A204.1 (cell line): ENCODE measurements around the gene CXCR4.

Source experiments
- FAIRE-seq: peaks from 2 replicates; lab custom pipeline; 2012; peaks lifted over from hg19 to GRCh38; lab: Jason Lieb, UNC

The CXCR4 gene

DNA sequence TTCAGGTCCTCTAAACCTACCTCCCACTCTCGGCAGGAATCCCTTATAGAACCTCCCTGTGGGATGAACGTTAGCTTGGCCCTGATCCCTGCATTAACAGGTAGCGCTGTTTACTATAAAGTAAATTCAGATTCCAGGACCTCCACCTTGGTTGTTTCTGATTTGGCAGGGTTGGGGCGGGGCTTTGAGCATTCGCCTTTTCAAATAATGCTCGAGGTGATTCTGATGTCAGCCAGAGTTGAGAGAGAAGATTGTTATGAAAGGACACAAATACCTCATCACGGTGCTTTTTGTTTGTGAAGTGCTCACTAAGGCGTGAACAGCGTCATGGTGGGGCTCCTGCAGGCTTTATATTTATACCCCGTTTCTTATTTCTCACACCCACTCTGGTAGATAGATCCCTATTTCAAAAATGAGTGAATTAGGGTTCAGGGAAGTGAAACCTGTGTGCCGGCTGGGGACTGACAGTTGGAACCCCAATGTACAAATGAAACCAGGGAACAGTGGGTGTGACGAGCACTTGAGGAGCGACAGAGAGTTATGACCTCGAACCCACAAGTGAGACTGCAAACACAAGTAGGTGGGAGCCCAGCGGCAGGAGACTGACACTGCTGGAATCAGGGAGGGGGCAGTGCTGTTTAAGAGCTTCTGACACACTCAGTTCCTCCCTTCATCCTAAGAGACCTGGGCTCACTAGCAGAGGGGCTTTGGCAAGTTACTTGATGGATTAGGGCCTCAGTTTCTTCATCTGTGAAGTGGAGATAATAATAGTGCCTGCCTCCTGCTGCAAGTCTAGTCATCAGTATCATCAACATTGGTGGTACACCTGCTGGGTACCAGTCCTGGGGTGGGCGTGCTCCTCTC lies 14.2 kb upstream of the CXCR4 start:
- FAIRE-seq: no peak

DNA sequence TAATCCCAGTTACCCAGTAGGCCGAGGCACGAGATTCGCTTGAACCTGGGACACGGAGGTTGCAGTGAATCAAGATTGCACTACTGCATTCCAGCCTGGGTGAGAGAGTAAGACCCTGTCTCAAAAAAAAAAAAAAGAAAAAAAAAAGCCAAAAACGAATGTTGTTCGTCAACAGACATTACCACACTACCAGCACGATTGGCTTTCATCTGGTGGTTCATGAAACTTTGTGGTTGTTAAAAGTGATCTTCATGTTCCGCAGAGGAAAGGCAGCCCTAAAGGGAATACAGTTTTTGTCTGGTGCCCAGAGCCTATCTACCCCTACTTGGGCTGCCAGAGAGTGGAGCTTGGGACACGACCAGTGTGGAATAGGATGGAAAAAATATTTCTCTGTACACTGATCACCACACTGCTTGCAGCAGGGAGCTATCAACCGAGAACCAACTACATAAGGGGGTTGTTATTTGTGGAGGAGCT lies 13.6 kb upstream of the CXCR4 start:
- FAIRE-seq: no peak

DNA sequence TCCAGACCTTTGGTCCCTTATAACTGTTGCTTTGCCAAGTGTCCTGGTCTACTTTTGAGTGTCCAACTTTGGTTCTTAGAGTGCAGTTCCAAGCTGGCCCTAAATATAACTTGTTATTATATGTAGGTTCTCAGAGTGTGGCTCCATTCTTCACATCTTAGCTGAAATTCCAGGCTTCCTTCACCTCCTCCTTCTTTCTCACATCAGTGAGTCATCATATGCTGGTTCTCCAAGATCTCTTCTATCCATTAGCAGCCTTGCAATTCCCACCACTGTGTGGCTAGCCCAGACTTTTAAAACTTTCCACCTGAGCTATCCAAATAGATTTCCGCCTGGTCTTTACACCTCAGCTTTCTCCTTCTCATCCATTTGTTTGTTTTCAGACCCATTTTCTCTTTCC lies 12.6 kb upstream of the CXCR4 start:
- no peak for FAIRE-seq

DNA sequence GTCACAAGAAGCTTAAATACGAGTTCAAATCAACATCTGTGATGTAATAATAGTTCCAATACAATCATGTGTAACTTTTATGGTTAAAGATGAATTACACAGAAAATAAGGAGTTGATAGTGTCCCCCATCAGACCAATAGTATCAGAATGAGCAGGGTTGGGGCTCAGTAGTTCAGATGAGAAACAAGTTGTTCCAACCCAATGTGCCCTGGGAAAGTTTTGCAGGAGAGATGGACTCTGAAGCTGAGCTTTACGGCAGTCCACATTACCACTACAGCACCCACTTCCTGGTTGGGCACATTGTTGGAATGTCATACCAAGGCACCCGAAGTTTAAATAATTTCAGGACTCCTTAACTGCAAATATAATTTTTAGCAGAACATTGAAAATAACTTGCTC lies 12.1 kb upstream of the CXCR4 start:
- no peak for FAIRE-seq

DNA sequence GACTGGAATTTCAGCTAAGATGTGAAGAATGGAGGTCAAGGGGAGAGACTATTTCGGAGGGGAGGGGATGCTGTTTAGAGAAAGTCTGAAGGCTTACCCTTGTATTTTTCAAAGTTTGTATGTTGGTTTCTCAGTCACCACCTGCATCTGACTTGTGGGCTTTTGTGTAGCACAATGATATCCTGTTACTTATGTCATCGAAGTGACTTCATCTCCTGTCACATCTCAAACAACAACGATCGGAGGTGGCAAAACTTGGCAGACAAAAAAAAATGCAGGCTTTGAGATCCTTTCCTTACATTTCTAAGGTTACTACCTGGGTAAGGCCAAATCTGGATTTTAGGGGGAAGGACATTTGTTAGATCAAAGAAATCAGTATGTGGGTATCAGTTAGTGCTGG lies 11.7 kb upstream of the CXCR4 start:
- FAIRE-seq: no peak

DNA sequence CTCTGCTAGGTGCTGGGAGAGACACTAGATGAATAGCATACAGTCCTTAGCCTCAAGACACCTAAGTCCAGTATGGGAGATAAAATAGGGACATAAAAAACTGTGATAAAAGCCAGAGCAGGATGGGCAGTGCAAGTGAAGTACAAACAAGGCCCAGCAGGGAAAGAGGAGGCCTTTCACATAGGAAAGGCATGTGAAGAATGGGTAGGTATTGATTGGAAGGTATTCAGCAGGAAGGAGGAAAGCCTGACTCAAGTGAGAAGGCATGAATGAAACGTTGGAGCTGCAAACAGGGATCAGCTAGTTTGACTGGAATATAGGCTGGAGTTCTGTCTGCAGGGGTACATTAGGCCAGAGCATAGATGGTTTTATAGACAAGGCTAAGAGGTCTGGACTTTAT lies 11.0 kb upstream of the CXCR4 start:
- no peak for FAIRE-seq

DNA sequence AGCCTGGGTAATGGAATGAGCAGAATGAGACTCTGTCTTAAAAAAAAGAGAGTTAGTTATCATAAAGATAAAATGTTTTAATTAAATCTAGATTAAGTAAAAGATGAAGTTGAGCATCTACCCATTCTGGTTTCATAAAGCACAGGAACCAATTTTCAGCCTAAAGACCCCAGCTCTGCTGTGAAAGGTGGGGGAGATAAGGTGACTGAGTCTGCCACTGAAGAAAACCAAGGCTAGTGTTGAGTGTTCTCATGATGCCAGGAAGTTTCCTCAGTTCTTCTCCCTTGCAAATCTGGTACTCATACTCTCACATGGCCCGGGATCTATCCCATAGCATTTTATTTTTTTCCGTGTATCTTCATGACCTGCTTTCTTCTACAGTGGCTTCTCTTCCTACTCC lies 10.4 kb upstream of the CXCR4 start:
- no peak for FAIRE-seq

DNA sequence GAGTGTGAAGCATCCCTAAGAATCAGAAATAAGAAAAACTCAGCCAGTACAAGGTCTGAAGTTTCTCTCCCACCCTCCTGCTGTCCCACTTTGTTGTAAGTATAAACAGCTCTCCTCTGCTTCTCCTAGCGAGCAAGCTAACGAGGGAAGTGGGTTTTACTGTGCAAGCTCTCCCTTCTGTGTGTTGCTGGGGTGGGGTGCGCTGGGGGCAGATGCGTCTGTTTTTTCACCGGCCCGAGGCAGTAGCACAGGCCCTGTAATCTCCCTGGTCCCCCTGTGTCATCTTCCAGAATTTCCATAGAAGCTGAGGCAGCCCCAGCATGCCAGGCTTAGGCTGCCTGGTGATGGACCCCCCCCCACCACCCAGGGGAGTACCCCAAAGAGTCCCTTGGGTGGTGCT lies 9.4 kb upstream of the CXCR4 start:
- no peak for FAIRE-seq

DNA sequence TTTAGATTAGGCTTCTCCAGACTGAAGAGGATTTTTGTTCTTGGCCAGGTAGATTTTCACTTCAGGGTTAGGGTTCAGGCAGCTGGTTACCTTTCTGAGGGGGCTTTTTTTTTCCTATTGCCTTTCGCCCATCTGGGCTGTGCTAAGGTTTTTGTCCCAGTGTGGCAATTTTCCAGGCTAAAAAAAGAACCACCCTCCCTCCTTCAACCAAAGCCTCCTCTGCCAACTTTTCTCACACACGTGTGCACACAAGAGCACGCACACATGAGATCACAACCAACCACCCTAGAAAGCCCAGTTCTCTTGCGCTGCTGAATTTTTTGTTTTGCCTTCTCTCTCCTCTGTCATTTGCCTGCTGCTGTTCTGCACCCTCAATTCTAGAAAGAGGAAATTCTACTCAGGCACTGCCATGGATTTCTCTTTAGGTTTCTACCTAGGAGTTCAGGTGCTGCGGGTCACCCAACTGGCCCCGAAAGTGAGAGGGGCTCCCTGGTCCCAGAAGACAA lies 8.5 kb upstream of the CXCR4 start:
- FAIRE-seq: no peak

DNA sequence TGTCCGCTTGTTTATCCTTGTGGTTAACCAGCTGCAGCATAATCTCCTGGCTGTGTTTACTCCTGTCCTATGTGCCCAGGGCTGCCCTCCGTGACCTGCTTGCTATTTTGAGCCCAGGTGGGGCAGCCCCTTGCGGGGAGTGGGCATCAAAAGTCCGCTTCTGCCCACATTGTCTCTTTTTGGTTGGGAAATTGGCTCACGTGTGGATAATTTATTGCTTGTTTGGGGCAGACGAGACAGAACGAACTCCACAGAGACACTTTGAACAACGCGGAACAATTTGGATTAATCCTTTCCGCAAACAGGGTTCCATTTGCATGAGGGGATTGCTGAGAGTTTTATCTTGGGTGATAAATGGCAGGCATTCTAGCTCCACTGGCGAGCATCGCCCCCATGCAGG lies 8.1 kb upstream of the CXCR4 start:
- FAIRE-seq: no peak

DNA sequence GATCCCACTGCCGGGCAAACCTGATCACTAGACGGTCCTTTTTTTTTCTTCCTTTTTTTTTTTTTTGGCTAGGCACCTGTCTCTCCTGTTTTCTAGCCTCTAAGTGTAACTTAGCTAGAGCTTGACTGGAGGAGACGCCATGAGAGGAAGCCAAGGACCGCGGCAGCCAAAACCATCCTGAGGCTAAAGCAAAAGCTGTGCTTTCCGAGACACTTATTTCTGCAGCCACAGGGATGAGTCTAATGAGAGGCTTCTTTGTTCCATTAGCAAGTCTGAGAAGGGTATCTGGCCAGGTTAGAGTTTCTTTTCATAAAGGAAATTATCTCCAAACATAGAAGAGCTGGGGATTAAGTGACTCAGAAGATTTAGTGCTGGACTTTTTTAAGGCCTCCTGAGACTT lies 7.3 kb upstream of the CXCR4 start:
- FAIRE-seq: no peak

DNA sequence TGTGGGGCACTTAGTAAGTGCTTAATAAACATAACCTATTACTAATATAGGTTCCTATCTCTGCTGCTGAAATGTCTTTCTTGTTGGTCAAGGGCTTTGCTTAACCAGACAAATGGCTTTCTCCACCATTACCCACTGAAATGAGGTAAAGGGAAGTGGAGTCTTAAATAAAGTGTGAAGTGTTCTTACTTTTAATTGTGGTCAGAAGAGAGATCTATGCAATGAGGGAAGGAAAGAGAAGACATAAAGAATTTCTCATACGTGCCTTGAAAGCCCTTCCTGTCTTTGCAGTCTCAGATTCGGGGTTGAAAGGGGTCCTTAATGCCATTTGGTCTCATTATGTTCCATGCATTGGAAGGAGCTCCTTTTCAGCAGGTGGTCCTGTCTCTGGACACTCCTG lies 6.9 kb upstream of the CXCR4 start:
- FAIRE-seq: no peak

DNA sequence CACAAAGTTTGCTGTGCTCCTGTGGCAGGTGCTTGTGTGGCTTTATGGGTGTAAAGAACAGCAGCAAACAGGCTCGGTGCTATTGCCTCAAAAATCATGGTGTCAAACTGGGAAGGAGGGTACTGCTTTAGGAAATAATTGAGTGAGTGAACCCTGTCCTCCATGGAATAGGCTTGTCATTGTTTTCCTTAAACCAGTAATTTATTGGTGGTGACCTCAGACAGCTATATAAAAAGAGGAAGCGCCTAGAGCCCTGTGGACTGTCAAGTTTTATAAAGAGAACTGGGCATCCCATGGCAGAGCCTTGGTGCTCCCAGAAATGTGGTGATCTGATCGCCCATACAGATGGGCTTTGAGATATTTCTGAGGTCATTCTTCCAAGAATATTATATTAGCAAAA lies 4.7 kb upstream of the CXCR4 start:
- FAIRE-seq: no peak

DNA sequence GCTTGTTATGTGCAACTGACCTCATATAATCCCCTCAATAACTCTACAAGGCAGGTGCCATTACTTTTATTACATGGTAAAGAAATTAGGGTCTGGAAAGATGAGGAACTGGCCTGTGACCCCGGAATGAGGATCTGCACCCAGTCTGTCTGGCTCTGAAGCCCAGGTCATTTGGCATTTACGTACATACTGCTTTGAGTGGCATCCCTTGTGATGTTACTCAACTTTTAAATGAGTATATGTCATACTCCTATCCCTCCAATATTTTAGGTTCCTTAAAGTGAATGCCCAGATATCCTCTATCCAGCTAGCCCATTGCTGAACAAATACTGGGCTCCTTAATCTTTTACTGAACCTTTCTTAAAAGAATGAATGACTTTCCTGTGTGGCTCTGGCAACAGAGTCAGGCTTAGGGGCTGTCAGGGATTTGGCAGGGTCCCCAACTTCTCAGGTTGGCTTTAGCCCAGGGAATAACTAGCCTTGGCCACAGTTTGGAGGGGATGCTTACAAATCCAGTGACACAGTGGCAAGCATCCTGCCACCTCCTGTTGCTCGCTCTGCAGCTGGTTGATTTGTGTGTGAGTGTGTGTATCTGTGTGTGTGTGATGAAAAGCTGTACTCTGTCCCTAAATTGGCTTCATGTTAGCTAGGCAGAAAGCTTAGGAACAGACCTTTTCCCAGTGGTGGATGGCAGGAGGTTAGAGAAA lies 3.4 kb upstream of the CXCR4 start:
- no peak for FAIRE-seq

DNA sequence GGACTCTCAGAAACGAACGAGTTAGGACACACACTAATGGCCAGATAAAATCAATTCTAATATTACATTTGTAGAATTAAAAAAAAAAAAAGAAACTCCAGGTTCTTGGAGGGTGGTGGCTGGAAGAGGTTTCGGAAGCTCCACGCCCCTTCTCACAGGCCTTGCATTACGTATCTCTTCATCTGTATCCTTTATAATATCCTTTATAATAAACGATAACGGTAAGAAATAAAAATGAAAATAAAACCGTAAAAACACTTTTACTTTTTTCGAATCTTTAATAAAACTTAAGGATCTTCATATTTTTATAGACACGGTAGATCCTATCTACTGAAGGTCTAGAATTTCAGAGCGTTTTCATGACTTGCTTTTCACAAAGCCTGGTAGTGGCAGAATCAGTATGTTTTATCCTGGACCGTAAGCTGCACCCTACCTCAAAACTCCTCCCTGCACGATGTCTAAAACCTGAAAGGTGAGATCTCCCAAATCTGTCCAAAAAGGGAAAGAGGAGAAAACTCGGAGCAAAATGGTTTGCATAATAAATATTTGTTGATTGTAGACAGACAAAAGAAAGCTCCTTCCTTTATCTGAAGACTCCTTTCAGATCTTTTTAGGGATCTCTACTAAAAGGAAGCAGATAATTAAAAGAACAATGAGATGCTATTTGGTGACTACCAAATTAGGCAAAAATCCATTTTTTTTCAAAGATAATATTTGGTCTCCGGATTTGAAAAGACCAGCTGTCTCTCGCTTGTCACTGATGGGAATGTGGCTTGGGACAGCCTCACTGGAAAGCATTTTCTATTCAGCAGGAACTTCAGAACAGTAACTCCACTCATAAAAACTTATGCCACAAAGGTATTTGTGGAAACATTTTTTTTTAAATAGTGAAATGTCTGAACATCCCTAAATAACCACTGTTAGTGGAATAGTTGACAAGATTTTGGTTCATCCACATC lies 2.0 kb upstream of the CXCR4 start:
- no peak for FAIRE-seq

DNA sequence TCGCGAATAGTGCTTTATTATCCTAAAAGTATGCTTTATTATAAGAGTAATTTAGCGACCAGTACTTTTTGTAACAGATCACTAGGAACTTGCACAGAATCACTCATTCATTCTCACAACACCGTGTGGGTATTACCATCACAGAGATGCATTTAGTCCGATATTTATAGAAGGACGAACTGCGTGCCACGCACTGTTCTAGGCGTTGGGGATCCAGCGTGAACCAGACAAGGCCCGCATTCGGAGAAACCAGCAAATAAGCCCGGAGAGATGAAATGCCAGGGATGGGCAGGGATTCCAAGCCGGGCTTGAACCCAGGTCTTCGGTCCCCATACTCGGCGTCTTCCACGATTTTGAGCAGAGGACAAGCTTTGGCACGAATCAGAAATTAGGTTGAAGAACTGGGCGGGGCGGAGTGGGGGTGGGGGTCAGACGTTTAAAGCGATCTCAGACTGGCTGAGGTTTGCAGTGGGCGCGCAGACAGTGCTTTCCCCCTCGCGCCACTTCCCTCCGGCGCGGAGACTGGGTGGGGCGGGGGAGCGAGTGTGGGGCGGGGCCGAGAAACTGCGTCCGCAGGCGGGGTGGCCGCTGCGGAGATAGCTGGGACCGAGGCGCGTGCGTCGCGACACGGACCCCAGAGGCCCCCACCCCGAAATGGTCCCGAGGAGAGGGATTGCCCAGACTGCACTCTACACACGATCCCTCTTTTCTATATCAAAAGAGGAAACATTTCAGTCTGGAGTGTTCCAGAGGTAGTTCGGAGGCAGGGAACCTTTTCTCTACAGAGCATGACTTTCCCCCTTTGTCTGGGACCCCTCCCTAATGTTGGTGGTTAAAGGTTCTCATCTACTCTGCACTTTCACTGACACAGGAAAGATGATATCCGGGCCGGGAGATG lies 1.1 kb upstream of the CXCR4 start:
- FAIRE-seq: no peak

DNA sequence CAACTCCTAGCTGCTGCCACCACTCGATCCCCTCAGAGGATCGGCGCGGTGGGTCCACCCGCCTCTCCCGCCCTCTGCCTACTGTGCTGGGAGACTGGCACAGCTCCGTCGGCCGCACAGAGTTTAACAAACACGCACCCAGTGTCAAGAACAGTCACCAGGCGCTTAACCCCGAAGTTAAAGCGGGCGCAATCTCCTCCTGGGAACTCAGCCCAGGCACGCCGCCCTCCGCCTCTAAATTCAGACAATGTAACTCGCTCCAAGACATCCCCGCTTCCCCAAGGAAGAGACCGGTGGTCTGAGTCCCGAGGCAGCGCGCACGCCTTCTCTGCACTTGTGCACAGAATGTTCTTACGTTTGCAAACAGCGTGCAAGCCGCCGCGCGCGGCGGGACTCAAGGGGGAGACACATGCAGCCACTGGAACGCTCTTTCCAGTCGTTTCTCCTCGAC lies 533 bp downstream of the CXCR4 start:
- FAIRE-seq: no peak

DNA sequence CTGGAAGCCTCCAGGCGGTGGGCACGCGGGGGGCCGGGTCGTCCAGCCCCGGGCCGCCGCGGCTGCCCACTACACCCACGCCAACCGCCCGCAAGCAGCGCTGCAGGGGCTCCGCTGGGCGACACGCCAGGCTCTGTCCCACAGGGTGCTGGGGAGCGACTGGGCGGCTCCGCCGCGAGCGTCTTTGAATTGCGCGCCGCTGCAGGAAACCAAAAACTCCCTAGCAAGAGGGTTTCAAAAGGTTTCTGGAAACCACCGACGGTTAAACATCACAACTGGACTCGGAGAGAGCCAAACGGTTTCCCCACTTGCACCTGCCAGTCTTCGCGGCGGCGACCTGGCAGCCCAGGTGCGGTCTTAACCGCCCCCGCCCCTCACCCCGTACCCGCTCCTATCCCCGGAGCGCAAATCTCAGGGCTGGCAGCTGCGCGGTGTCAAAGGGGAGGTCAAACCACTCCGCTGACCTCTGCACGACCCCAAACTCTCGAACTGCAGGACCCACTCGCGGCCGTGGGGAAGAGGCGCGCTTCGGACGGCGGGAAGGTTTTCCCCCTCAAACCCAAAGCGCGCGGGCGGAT lies 1.0 kb downstream of the CXCR4 start:
- no peak for FAIRE-seq

DNA sequence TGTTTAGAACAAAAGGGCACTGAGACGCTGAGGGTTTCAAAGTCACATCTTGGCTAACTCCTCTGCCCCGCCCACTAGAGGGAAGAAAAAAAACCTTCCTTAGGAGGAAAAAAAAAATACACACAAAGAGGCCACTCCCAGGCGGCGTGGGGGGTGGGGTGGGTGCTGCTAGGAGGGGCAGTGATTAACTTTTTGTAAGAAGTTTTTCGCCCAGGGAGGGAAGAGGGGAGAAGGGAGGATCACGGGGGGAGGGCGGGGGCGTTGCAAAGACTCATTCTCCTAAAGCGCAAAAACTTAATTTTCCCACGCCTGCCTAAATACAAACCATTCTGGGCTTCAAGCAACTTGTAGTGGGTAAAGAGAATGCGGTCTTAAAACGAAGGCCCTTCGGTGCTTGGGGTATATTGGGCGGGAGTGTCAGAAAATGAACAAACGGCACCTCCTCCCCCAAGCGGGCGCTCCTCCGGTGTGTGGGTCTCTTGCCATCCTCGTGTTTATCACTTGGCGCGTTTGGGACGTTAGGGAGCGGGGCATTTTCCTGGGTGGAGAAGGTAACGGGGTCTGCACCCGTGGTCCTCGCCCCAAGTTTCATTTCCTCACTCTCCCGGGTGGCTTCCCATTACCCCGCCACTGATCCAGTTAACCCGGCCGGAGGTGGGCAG lies 1.7 kb downstream of the CXCR4 start:
- no peak for FAIRE-seq

DNA sequence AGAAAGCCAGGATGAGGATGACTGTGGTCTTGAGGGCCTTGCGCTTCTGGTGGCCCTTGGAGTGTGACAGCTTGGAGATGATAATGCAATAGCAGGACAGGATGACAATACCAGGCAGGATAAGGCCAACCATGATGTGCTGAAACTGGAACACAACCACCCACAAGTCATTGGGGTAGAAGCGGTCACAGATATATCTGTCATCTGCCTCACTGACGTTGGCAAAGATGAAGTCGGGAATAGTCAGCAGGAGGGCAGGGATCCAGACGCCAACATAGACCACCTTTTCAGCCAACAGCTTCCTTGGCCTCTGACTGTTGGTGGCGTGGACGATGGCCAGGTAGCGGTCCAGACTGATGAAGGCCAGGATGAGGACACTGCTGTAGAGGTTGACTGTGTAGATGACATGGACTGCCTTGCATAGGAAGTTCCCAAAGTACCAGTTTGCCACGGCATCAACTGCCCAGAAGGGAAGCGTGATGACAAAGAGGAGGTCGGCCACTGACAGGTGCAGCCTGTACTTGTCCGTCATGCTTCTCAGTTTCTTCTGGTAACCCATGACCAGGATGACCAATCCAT lies 2.7 kb downstream of the CXCR4 start:
- FAIRE-seq: no peak
